OCI-LY1 (cell line): ENCODE results near the gene NOX3.
"Not testable (repeated sequence)": the region's sequence is repeated elsewhere in the genome, so short reads cannot be mapped to it uniquely, and the experiment has no call there.

Experiments used
- H2AFZ ChIP-seq: fragments of 200-600 bp; sonication (generic), shearing (Covaris generic); 2 replicates; pipeline ENCODE4 v1.6.0; 2014; ENCODE audit warnings: antibody characterized with exemption, mild to moderate bottlenecking, low read length
- H3F3A ChIP-seq: fragments of 200-600 bp; sonication (generic), shearing (Covaris generic); 2 replicates; pipeline ENCODE4 v1.6.0; 2014; ENCODE audit warnings: mild to moderate bottlenecking, antibody characterized with exemption, low read length, moderate library complexity; ENCODE audit not compliant: insufficient read depth
- H3K27ac ChIP-seq: fragments of 200-600 bp; sonication (generic); 2 replicates; pipeline ENCODE4 v1.5.1; 2014; ENCODE audit warnings: low read length, mixed run types, mild to moderate bottlenecking, low read depth; ENCODE audit not compliant: poor library complexity, severe bottlenecking
- H3K27me3 ChIP-seq: fragments of 200-600 bp; sonication (generic); 2 replicates; pipeline ENCODE4 v1.6.0; 2014; ENCODE audit warnings: antibody characterized with exemption, mild to moderate bottlenecking, low read length, moderate library complexity; ENCODE audit not compliant: insufficient read depth
- H3K36me3 ChIP-seq: fragments of 200-600 bp; sonication (generic); 2 replicates; pipeline ENCODE4 v1.6.1; 2014; ENCODE audit warnings: mild to moderate bottlenecking, antibody characterized with exemption, low read length, moderate library complexity, mixed read lengths; ENCODE audit not compliant: insufficient read depth
- H3K4me1 ChIP-seq: fragments of 200-600 bp; sonication (generic); 2 replicates; pipeline ENCODE4 v1.5.1; 2014; ENCODE audit warnings: mild to moderate bottlenecking, low read length, moderate library complexity; ENCODE audit not compliant: insufficient read depth, severe bottlenecking
- H3K4me2 ChIP-seq: fragments of 200-600 bp; sonication (generic), shearing (Covaris generic); 2 replicates; pipeline ENCODE4 v1.6.1; 2014; ENCODE audit warnings: low read length
- H3K4me3 ChIP-seq: fragments of 200-600 bp; sonication (generic); 2 replicates; pipeline ENCODE4 v1.5.1; 2014; ENCODE audit warnings: low read length, low read depth, mild to moderate bottlenecking, mixed read lengths; ENCODE audit not compliant: poor library complexity, severe bottlenecking
- H3K79me2 ChIP-seq: fragments of 200-600 bp; shearing (Covaris generic); 2 replicates; pipeline ENCODE4 v1.6.1; 2016; ENCODE audit warnings: mixed run types, low read length, mixed read lengths; ENCODE audit not compliant: insufficient read depth
- H3K9ac ChIP-seq: fragments of 200-600 bp; sonication (generic), shearing (Covaris generic); 2 replicates; pipeline ENCODE4 v1.6.1; 2014; ENCODE audit warnings: mild to moderate bottlenecking, low read length, mixed read lengths
- H3K9me2 ChIP-seq: fragments of 200-600 bp; sonication (generic), shearing (Covaris generic); 2 replicates; pipeline ENCODE4 v1.6.1; 2014; ENCODE audit warnings: low read depth, mild to moderate bottlenecking, low read length, mixed read lengths
- H3K9me3 ChIP-seq: fragments of 200-600 bp; shearing (Covaris generic); 2 replicates; pipeline ENCODE4 v1.6.1; 2014; ENCODE audit warnings: low read length, mixed read lengths
- H4K20me1 ChIP-seq: fragments of 200-600 bp; sonication (generic), shearing (Covaris generic); 2 replicates; pipeline ENCODE4 v1.6.0; 2016; ENCODE audit warnings: mild to moderate bottlenecking, low read length; ENCODE audit not compliant: insufficient read depth
- EZH2 ChIP-seq: fragments of 200-600 bp; sonication (generic), shearing (Covaris generic); IDR thresholded peaks from 2 replicates; pipeline ENCODE4 v1.8.0; 2017; ENCODE audit warnings: borderline replicate concordance, mixed run types, mild to moderate bottlenecking, antibody characterized with exemption, low read length, moderate library complexity, mixed read lengths
- TF ChIP-seq, protein P1 (sequence below): fragments of 200-600 bp; sonication (generic), shearing (Covaris generic); IDR thresholded peaks from 2 replicates; pipeline ENCODE4 v1.5.1; 2017; ENCODE audit warnings: mild to moderate bottlenecking, antibody characterized with exemption, low read length, moderate library complexity, mixed read lengths

NOX3 gene

DNA sequence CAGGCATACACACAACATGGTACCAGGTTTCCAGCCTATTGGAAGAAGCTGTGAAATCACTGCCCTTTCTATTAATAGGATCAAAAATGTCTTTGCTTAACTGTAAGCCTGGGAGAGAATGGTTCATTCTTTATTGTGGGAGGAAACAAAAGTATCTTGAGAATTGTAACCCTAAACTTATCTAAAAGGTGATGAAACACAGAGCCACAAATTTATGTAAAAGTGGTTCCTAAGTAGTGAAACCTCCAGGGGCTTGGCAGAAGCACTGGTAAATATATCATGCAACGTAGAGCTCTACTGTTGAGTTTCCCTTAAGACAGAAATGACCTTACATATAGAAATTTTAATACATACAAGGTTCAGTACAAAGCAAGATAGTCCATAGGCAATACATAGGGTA, 17.2 kb upstream of the NOX3 start:
- no peaks in the 10 kb centered on the region for H3F3A ChIP-seq
- H3K27ac ChIP-seq: no peak overlapping the region
- H3K9ac ChIP-seq: no peak overlapping the region
- H3K4me2 ChIP-seq: no peak overlapping the region
- H3K27me3 ChIP-seq: no peaks in the 10 kb centered on the region
- no peaks in the 10 kb centered on the region for H3K4me1 ChIP-seq
- H2AFZ ChIP-seq: no peak overlapping the region
- no peaks in the 10 kb centered on the region for H3K9me2 ChIP-seq
- peaks cover 9% of the 10 kb centered on the region; the same call in 1 of the 2 replicates for H3K9me3 ChIP-seq
- H3K79me2 ChIP-seq: no peaks in the 10 kb centered on the region
- H4K20me1 ChIP-seq: no peaks in the 10 kb centered on the region
- no peak overlapping the region for H3K4me3 ChIP-seq
- TF ChIP-seq EZH2: no peak
- TF ChIP-seq, protein P1, sequence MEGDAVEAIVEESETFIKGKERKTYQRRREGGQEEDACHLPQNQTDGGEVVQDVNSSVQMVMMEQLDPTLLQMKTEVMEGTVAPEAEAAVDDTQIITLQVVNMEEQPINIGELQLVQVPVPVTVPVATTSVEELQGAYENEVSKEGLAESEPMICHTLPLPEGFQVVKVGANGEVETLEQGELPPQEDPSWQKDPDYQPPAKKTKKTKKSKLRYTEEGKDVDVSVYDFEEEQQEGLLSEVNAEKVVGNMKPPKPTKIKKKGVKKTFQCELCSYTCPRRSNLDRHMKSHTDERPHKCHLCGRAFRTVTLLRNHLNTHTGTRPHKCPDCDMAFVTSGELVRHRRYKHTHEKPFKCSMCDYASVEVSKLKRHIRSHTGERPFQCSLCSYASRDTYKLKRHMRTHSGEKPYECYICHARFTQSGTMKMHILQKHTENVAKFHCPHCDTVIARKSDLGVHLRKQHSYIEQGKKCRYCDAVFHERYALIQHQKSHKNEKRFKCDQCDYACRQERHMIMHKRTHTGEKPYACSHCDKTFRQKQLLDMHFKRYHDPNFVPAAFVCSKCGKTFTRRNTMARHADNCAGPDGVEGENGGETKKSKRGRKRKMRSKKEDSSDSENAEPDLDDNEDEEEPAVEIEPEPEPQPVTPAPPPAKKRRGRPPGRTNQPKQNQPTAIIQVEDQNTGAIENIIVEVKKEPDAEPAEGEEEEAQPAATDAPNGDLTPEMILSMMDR: no peak
- no peaks in the 10 kb centered on the region for H3K36me3 ChIP-seq

DNA sequence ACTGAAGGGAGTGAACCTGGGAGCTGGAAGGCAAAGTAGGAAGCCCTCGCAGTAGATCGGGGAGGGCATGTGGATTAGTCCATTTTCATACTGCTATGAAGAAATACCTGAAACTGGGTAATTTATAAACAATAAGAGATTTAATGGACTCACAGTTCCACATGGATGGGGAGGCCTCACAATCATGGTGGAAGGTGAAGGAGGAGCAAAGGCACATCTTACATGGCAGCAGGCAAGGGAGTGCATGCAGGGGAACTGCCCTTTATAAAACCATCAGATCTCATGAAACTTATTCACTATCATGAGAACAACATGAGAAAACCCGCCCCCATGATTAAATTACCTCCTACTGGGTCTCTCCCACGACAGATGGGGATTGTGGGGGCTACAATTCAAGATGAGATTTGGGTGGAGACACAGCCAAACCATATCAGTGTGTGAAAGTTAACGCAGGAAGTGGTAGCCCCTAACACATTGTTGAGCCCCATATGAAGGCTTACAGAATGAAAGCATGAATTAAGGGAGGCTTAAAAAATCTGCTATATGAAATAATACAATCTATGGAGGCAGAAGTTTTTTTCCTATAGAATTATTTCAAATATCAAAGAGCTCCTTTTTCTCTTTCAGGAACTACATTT, 15.5 kb upstream of the NOX3 start:
- H3K9ac ChIP-seq, H3K9me2 ChIP-seq, H2AFZ ChIP-seq, H3K4me1 ChIP-seq, H3K4me2 ChIP-seq, H4K20me1 ChIP-seq, H3K4me3 ChIP-seq, H3K27me3 ChIP-seq, H3K9me3 ChIP-seq, H3F3A ChIP-seq, H3K27ac ChIP-seq, H3K79me2 ChIP-seq, H3K36me3 ChIP-seq: not testable (repeated sequence)

DNA sequence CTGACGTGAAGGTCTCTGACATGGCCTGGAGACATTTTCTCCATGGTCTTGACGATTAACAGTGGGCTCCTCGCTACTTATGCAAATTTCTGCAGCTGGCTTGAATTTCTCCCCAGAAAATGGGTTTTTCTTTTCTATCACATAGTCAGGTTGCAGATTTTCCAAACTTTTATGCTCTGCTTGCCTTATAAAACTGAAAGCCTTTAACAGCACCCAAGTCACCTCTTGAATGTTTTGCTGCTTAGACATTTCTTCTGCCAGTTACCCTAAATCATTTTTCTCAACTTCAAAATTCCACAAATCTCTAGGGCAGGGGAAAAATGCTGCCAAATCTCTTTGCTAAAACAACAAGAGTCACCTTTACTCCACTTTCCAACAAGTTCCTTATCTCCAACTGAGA, 12.9 kb upstream of the NOX3 start:
- not testable (repeated sequence) for H3K4me2 ChIP-seq, H3K36me3 ChIP-seq

DNA sequence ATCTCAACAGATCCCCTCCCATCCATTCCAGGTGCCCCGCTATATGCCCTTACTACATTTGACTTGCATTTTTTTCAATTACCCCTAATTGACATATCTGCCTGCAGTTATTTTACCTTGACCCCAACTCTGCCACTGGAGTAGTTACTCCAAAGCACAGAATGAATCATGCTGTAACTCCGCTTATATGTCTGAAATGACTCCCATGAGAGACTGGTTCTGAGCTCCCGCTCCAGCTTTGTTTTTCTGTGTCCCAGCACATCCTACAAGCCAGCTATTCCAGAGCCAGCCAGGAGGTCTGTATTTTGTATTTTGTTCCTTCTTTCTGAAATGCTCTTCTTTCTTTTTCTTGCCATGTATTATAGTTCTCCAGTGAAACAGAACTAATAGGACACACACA, 10.9 kb upstream of the NOX3 start:
- Histone ChIP-seq H3K4me2 (no peak overlapping the region), H3K9ac (no peak overlapping the region), H3K27me3 (no peaks in the 10 kb centered on the region), H3K9me2 (no peaks in the 10 kb centered on the region), H3K4me3 (no peak overlapping the region), H4K20me1 (no peaks in the 10 kb centered on the region), H3F3A (no peaks in the 10 kb centered on the region), H3K79me2 (no peaks in the 10 kb centered on the region), H3K4me1 (no peaks in the 10 kb centered on the region), H3K9me3 (peaks cover 14% of the 10 kb centered on the region; the same call in 1 of the 2 replicates), H3K36me3 (no peaks in the 10 kb centered on the region), H2AFZ (no peak overlapping the region), H3K27ac (no peak overlapping the region)
- TF ChIP-seq EZH2: no peak
- TF ChIP-seq, protein P1: no peak

More for the DNA sequence above, 12.9 kb upstream of the NOX3 start:
- H3K4me3 ChIP-seq, H2AFZ ChIP-seq, H3K79me2 ChIP-seq, H3K27ac ChIP-seq, H3K9me2 ChIP-seq, H3F3A ChIP-seq, H3K9ac ChIP-seq, H4K20me1 ChIP-seq, H3K27me3 ChIP-seq, H3K4me1 ChIP-seq: not testable (repeated sequence)
- H3K9me3 ChIP-seq: peaks cover 14% of the 10 kb centered on the region; the same call in 1 of the 2 replicates
